SH-SY5Y (cell line): ENCODE measurements around the gene BICDL1.

Experiments used
- GATA2 ChIP-seq: IDR thresholded peaks from 2 replicates; pipeline ENCODE4 v1.6.1; 2011; ENCODE audit warnings: mild to moderate bottlenecking, low read depth, low read length
- GATA3 ChIP-seq: IDR thresholded peaks from 2 replicates; pipeline ENCODE4 v1.6.1; 2011; ENCODE audit warnings: low read depth, mild to moderate bottlenecking, low read length, moderate library complexity

- no peak for TF ChIP-seq GATA2
- TF ChIP-seq GATA3 = no peak
These were observed 48.1 kb upstream of the BICDL1 start for GRCh38 chr12:119940897-119941296.
